ENCODE measurements around the gene SMC1A. TPM values are rescaled to one million over a fixed set of nuclear protein-coding genes. Genes with fewer than 3 reads are reported as not detected.

The SMC1A gene
- polyA plus RNA-seq, 1 donor (not counting 4 experiments of a cell fraction or from before 2014, with no cell fraction given), result 24.2 TPM

- H3K9me1 ChIP-seq (ENCODE audit: control insufficient read depth, extremely low read depth, insufficient read depth, low read length), result no peaks in the 10 kb centered on the region
- FAIRE-seq, result no peak
- TF ChIP-seq EZH2 (IDR thresholded peaks at IDR 0.05; ENCODE audit: low read length) (no peak), CTCF (optimal IDR thresholded peaks at IDR 0.05 in 1 of 3, IDR thresholded peaks at IDR 0.05 in 1 of 3, conservative IDR thresholded peaks at IDR 0.05 in 1 of 3; ENCODE audit: extremely low read depth in 1 of 3, insufficient read depth in 2 of 3, low read length in 3 of 3) (no peak)
- peak within 1 kb of the TSS; percentile 79 for H3K9ac ChIP-seq (ENCODE audit: control insufficient read depth, extremely low read depth, insufficient read depth, low read length)
- H3K4me1 ChIP-seq (ENCODE audit: control insufficient read depth, extremely low read depth, insufficient read depth, low read length), result peaks cover 4% of the 10 kb centered on the region
- H3K27me3 ChIP-seq (ENCODE audit: control insufficient read depth, extremely low read depth, insufficient read depth, low read length), result no peaks in the 10 kb centered on the region
- H4K20me1 ChIP-seq (ENCODE audit: control insufficient read depth, extremely low read depth, insufficient read depth, low read length), result no peaks in the 10 kb centered on the region
- H3K9me3 ChIP-seq (ENCODE audit: control insufficient read depth, low read depth, low read length), result no peaks in the 10 kb centered on the region
- peak within 1 kb of the TSS; percentile 54 to 75 (median 74) for H3K4me3 ChIP-seq (ENCODE audit: control insufficient read depth in 2 of 3, extremely low read depth in 1 of 3, insufficient read depth in 2 of 3, low read depth in 1 of 3, low read length in 3 of 3)
- peak within 1 kb of the TSS; percentile 86 for H3K4me2 ChIP-seq (ENCODE audit: control insufficient read depth, extremely low read depth, insufficient read depth, low read depth, low read length)
- H3K36me3 ChIP-seq (ENCODE audit: control insufficient read depth in 2 of 2, extremely low read depth in 1 of 2, insufficient read depth in 2 of 2, low read length in 2 of 2), result peaks cover 6 to 8% of the 10 kb centered on the region in 2 experiments
- dilution Hi-C loops (cut with MboI; ENCODE audit: extremely low pct_ligation_motif_present, low sequenced_read_pairs), result no loop called here
- peak within 1 kb of the TSS; percentile 73 for H2AFZ ChIP-seq (ENCODE audit: control insufficient read depth, low read length)
- peak within 1 kb of the TSS; percentile 58 for H3K27ac ChIP-seq (ENCODE audit: control insufficient read depth, insufficient read depth, low read length)
- no peak for DNase-seq (ENCODE audit: low read depth, low spot score)
- peaks cover 9% of the 10 kb centered on the region for H3K79me2 ChIP-seq (ENCODE audit: control insufficient read depth, insufficient read depth, low read length)
These were observed 11.5 kb upstream of the SMC1A start, which contains the start of gene HSD17B10 for GRCh38 chrX:53433651-53434639. TSS of gene HSD17B10 (minus strand) at chrX:53434370. CDS start at chrX:53434345, 25 bp downstream.

GRCh38 chrX:53430231-53430630 lies 7.8 kb upstream of the SMC1A start:
- Histone ChIP-seq H3K4me3 (ENCODE audit: control insufficient read depth in 2 of 3, extremely low read depth in 1 of 3, insufficient read depth in 2 of 3, low read depth in 1 of 3, low read length in 3 of 3) (no peak overlapping the region), H4K20me1 (ENCODE audit: control insufficient read depth, extremely low read depth, insufficient read depth, low read length) (no peaks in the 10 kb centered on the region), H3K4me2 (ENCODE audit: control insufficient read depth, extremely low read depth, insufficient read depth, low read depth, low read length) (no peak overlapping the region), H3K9me1 (ENCODE audit: control insufficient read depth, extremely low read depth, insufficient read depth, low read length) (no peaks in the 10 kb centered on the region), H3K79me2 (ENCODE audit: control insufficient read depth, insufficient read depth, low read length) (peaks cover 9% of the 10 kb centered on the region), H3K9me3 (ENCODE audit: control insufficient read depth, low read depth, low read length) (no peaks in the 10 kb centered on the region), H3K9ac (ENCODE audit: control insufficient read depth, extremely low read depth, insufficient read depth, low read length) (no peak overlapping the region), H2AFZ (ENCODE audit: control insufficient read depth, low read length) (no peak overlapping the region), H3K27me3 (ENCODE audit: control insufficient read depth, extremely low read depth, insufficient read depth, low read length) (no peaks in the 10 kb centered on the region), H3K36me3 (ENCODE audit: control insufficient read depth in 2 of 2, extremely low read depth in 1 of 2, insufficient read depth in 2 of 2, low read length in 2 of 2) (peaks cover 6 to 8% of the 10 kb centered on the region in 2 experiments), H3K27ac (ENCODE audit: control insufficient read depth, insufficient read depth, low read length) (no peak overlapping the region), H3K4me1 (ENCODE audit: control insufficient read depth, extremely low read depth, insufficient read depth, low read length) (peaks cover 4% of the 10 kb centered on the region)
- dilution Hi-C loops (cut with MboI; ENCODE audit: extremely low pct_ligation_motif_present, low sequenced_read_pairs), result no loop called here
- no peak for TF ChIP-seq CTCF (optimal IDR thresholded peaks at IDR 0.05 in 1 of 3, IDR thresholded peaks at IDR 0.05 in 1 of 3, conservative IDR thresholded peaks at IDR 0.05 in 1 of 3; ENCODE audit: extremely low read depth in 1 of 3, insufficient read depth in 2 of 3, low read length in 3 of 3)
- no peak for TF ChIP-seq EZH2 (IDR thresholded peaks at IDR 0.05; ENCODE audit: low read length)
- DNase-seq (ENCODE audit: low read depth, low spot score) (no peak), FAIRE-seq (no peak)

Measured in keratinocyte (primary cell).